Lung (tissue), 12 donors: Measurements from ENCODE around the gene KRTAP12-4. TPM values are rescaled to one million over a fixed set of nuclear protein-coding genes. Genes with fewer than 3 reads are reported as not detected.

Experiments
- ATAC-seq: fragments of 200-7000 bp; cut with Tn5 transposase; one replicate; pipeline ENCODE4 v1.9.1; 2020; ENCODE audit warnings: moderate number of reproducible peaks; ENCODE audit not compliant: insufficient read depth, low FRiP score
- DNase-seq, 3 donors: peaks; one replicate each; pipeline ENCODE4 v3.0.0-alpha.2; 2013 to 2017
- H3K27ac ChIP-seq, 2 donors: one replicate each; pipeline ENCODE4 v1.5.1; 2013; ENCODE audit warnings: mild to moderate bottlenecking in 2 of 2, moderate library complexity in 2 of 2, control low read depth in 1 of 2, inconsistent platforms in 1 of 2, low read depth in 1 of 2, low read length in 1 of 2
- H3K27me3 ChIP-seq, 3 donors: one replicate each; pipeline ENCODE4 v1.5.1; 2013; ENCODE audit warnings: low read length in 2 of 3; ENCODE audit not compliant: control insufficient read depth in 3 of 3, insufficient read depth in 3 of 3
- H3K36me3 ChIP-seq, 4 donors: one replicate each; pipeline ENCODE4 v1.5.1; 2013; ENCODE audit warnings: low read length in 4 of 4, mild to moderate bottlenecking in 1 of 4, moderate library complexity in 1 of 4; ENCODE audit not compliant: control insufficient read depth in 4 of 4, insufficient read depth in 4 of 4
- H3K4me1 ChIP-seq, 5 donors: one replicate each; pipeline ENCODE4 v1.5.1; 2013; ENCODE audit warnings: low read length in 5 of 5, mild to moderate bottlenecking in 2 of 5, moderate library complexity in 1 of 5; ENCODE audit not compliant: control insufficient read depth in 5 of 5, insufficient read depth in 5 of 5
- H3K4me3 ChIP-seq: one replicate; pipeline ENCODE4 v1.5.1; 2013; ENCODE audit warnings: mild to moderate bottlenecking, control low read depth, moderate library complexity
- H3K9ac ChIP-seq, 2 donors: one replicate each; pipeline ENCODE4 v1.5.1; 2013; ENCODE audit warnings: low read length in 2 of 2, control low read depth in 1 of 2; ENCODE audit not compliant: insufficient read depth in 1 of 2
- H3K9me3 ChIP-seq, 4 donors: one replicate each; pipeline ENCODE4 v1.5.1; 2013; ENCODE audit warnings: low read length in 3 of 4, mild to moderate bottlenecking in 1 of 4, moderate library complexity in 1 of 4; ENCODE audit not compliant: control insufficient read depth in 4 of 4, insufficient read depth in 3 of 4
- WGBS, 2 donors: extraction: QIAGEN DNeasy Blood & Tissue Kit; methylation state at CpG; one replicate each; pipeline ENCODE4 v1.1.7; 2013; 5-methylcytosine and 5-hydroxymethylcytosine counted together
- polyA plus RNA-seq, 2 donors: library from polyadenylated mRNA; stranded (reverse); fragments of 200-250 nt; gene quantifications; one replicate each; pipeline ENCODE4 v1.2.1, GENCODE V29; 2013
- total RNA-seq, 2 donors: library from RNA; depleted of rRNA in 1 of 2; stranded (reverse); fragments of >200 nt in 1 of 2; gene quantifications; one replicate each; pipeline ENCODE4 v1.2.1, GENCODE V29; 2014 to 2021
- TF ChIP-seq, protein P1 (sequence below): IDR thresholded peaks from 2 replicates; pipeline ENCODE4 v1.5.1; 2012; ENCODE audit warnings: mild to moderate bottlenecking; ENCODE audit errors: control extremely low read depth, extremely low read depth
- donor health status: control.
- donor health status: control.
- donor health status: Bipolar disorder and iron deficiency.
- donor health status: healthy.
- donor health status: DM: yes; HTN: yes; CAD: no.

KRTAP12-4 gene
- total and polyA plus RNA-seq, 4 donors: not detected

DNA sequence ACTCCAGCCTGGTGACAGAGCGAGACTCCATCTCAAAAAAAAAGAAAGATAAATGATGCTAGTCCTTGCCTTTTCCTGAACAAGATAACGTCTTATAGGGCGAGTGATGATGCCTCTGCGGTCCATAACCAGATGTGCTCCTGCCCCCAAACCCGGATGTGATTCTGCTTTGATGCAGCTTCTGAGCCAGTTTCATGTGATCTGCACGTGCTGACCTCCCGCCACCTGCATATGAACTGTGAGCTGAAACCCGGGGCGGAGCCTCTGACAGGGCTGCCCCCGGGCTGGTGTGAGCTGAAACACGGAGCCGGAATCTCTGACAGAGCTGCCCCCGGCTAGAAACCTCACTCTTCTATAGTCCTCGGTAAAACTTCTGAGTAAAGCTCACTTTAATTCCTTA is 1.3 kb downstream of the KRTAP12-4 start:
- peaks cover 0 to 10% (median 2%) of the 10 kb centered on the region in 4 donors for H3K9me3 ChIP-seq
- H3K36me3 ChIP-seq: no peaks in the 10 kb centered on the region
- H3K27ac ChIP-seq: no peak overlapping the region
- TF ChIP-seq, protein P1, sequence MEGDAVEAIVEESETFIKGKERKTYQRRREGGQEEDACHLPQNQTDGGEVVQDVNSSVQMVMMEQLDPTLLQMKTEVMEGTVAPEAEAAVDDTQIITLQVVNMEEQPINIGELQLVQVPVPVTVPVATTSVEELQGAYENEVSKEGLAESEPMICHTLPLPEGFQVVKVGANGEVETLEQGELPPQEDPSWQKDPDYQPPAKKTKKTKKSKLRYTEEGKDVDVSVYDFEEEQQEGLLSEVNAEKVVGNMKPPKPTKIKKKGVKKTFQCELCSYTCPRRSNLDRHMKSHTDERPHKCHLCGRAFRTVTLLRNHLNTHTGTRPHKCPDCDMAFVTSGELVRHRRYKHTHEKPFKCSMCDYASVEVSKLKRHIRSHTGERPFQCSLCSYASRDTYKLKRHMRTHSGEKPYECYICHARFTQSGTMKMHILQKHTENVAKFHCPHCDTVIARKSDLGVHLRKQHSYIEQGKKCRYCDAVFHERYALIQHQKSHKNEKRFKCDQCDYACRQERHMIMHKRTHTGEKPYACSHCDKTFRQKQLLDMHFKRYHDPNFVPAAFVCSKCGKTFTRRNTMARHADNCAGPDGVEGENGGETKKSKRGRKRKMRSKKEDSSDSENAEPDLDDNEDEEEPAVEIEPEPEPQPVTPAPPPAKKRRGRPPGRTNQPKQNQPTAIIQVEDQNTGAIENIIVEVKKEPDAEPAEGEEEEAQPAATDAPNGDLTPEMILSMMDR: no peak
- no peak overlapping the region for H3K4me3 ChIP-seq
- no peak for ATAC-seq
- no peak overlapping the region for H3K9ac ChIP-seq
- no peaks in the 10 kb centered on the region for H3K27me3 ChIP-seq
- peaks cover 0 to 1% (median 0%) of the 10 kb centered on the region in 5 donors for H3K4me1 ChIP-seq
- WGBS, 2 donors: 63 to 68% methylated on average over 14 of the region's 14 CpGs
- DNase-seq: peak in 2 of 3 donors; percentile 9 to 10

DNA sequence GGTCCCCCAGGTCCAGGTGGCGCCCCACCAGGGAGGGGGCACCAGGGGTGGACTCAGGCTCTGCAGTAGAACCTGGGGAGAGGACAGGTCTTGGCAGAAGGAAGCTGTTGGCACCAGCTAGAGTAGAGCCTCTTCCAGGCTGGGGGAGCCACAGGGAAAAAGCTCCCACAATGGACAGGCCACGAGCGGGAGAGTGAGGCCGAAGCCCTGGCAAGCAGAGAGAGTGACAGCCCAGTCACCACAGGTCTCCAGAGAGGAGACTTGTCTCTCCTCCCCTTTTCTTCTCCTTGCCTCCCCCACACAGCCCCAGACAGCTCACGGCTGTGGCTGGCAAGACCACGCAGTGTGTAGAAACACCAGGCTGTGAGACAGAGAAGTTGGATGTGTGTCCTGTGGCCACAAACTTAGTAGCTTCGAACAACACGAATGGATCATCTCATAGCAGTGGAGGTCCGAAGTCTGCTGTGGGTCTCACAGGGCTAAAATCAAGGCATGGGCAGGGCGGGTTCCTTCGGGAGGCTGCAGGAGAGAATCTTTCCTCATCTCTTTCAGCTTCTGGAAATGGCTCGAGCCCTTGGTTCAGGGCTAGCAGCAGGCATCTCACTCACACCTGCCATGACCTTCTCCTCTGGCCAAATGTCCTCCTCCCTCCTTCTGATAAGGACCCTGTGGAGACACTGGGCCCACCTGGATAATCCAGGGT is 3.3 kb downstream of the KRTAP12-4 start:
- no peaks in the 10 kb centered on the region for H3K4me1 ChIP-seq
- no peak for ATAC-seq
- DNase-seq: no peak
- peaks cover 0 to 3% (median 1%) of the 10 kb centered on the region in 4 donors for H3K9me3 ChIP-seq
- H3K4me3 ChIP-seq: no peak overlapping the region
- WGBS, 2 donors: 87 to 93% methylated on average over 12 of the region's 12 CpGs
- H3K9ac ChIP-seq: no peak overlapping the region
- no peaks in the 10 kb centered on the region for H3K36me3 ChIP-seq
- no peak overlapping the region for H3K27ac ChIP-seq
- H3K27me3 ChIP-seq: no peaks in the 10 kb centered on the region
- TF ChIP-seq, protein P1: no peak

DNA sequence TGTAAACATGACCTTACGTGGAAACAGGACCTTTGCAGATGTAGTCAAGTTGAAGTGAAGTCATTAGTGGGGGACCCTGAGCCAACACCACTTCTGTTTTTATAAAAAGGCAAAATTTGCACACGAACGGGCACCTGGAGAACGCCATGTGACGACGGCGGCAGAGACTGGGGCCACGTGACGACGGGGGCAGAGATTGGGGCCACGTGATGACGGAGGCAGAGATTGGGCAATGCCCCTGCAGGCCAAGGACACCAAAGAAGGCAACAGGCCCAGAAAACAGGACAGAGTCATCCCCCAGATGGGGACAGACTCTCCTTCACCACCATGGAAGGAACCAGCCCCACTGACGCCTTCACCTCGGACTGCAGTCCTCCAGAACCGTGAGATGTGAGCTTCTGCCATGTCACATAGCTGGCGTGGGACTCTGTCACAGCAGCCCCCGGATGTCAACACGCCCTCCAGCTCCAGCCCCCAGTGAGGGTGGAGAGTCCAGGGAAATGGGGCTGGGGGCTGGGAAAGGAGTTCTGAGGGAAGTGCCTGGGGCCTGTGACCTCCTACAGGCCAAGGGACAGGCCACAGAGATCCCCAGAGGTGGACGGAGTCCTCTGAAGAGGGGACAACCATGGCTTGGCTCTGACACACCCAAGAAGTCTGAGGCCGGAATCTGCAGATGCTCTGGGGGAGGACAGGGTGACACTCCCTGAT is 4.0 kb downstream of the KRTAP12-4 start:
- TF ChIP-seq, protein P1: no peak
- ATAC-seq: no peak
- no peaks in the 10 kb centered on the region for H3K27me3 ChIP-seq
- H3K4me1 ChIP-seq: no peaks in the 10 kb centered on the region
- H3K9me3 ChIP-seq: no peaks in the 10 kb centered on the region
- no peak overlapping the region for H3K27ac ChIP-seq
- WGBS, 2 donors: 90 to 91% methylated on average over 20 of the region's 20 CpGs
- no peak overlapping the region for H3K9ac ChIP-seq
- no peak overlapping the region for H3K4me3 ChIP-seq
- no peak for DNase-seq
- H3K36me3 ChIP-seq: no peaks in the 10 kb centered on the region
